B cell (primary cell): Measurements from ENCODE around the gene KRI1. TPM values are rescaled to one million over a fixed set of nuclear protein-coding genes. Genes with fewer than 3 reads are reported as not detected.

Experiments used
- ATAC-seq: fragments of 200-7000 bp; cut with Tn5 transposase; one replicate; pipeline ENCODE4 v1.10.0; 2021; ENCODE audit warnings: low read depth, mild to moderate bottlenecking, moderate number of reproducible peaks, moderate library complexity
- CTCF ChIA-PET: fragments of 350-600 bp; sonication (Branson Sonifier 250); formaldehyde crosslinking; loops from one replicate; lab custom pipeline; 2021; ENCODE audit warnings: antibody characterized with exemption, inconsistent platforms; lab: Charles Lee
- POLR2A ChIA-PET: fragments of 350-600 bp; sonication (Branson Sonifier 250); formaldehyde crosslinking; loops from one replicate; lab custom pipeline; 2021; ENCODE audit warnings: antibody characterized with exemption; lab: Charles Lee
- DNase-seq: peaks from one replicate; pipeline ENCODE4 v3.0.0; 2013
- H2AFZ ChIP-seq: 2 replicates; pipeline ENCODE4 v1.6.1; 2012; ENCODE audit warnings: mild to moderate bottlenecking, low read depth, low read length; ENCODE audit not compliant: insufficient read depth, poor library complexity, severe bottlenecking
- H3K27ac ChIP-seq, 2 donors: 1 replicate in 1 of 2; 2 replicates in 1 of 2; pipeline ENCODE4 v1.5.1; 2012 to 2013; ENCODE audit warnings: low read length in 2 of 2, mild to moderate bottlenecking in 2 of 2, moderate library complexity in 1 of 2
- H3K27me3 ChIP-seq, 4 experiments: fragments of 200-600 bp in 1 of 4; sonication (generic) in 1 of 4; replicated peaks in 1 of 4; 1 replicate in 2 of 4; 2 replicates in 2 of 4; pipeline versions ENCODE4 v1.6.1 to v1.7.0; 2013 to 2016; ENCODE audit warnings: low read length in 3 of 4, mild to moderate bottlenecking in 2 of 4, mixed read lengths in 1 of 4, moderate library complexity in 1 of 4; ENCODE audit not compliant: insufficient read depth in 4 of 4, control insufficient read depth in 3 of 4; ENCODE audit errors: control extremely low read depth in 1 of 4
- H3K36me3 ChIP-seq, 2 experiments: replicated peaks in 1 of 2; 1 replicate in 1 of 2; 2 replicates in 1 of 2; pipeline versions ENCODE4 v1.6.1 to v1.7.1; 2013; ENCODE audit warnings: low read length in 1 of 2; ENCODE audit not compliant: insufficient read depth in 2 of 2, control insufficient read depth in 1 of 2; ENCODE audit errors: control extremely low read depth in 1 of 2, extremely low read depth in 1 of 2
- H3K4me1 ChIP-seq, 2 donors: fragments of 200-600 bp in 1 of 2; sonication (generic) in 1 of 2; 1 replicate in 1 of 2; 2 replicates in 1 of 2; pipeline versions ENCODE4 v1.5.1 to v1.6.1; 2013 to 2017; ENCODE audit warnings: low read length in 2 of 2; ENCODE audit not compliant: control insufficient read depth in 2 of 2, insufficient read depth in 2 of 2
- H3K4me2 ChIP-seq: replicated peaks from 2 replicates; pipeline ENCODE3; 2012; ENCODE audit warnings: mild to moderate bottlenecking, low read depth, low read length; ENCODE audit not compliant: poor library complexity, severe bottlenecking
- H3K4me3 ChIP-seq, 5 experiments: fragments of 200-600 bp in 1 of 5; sonication (generic) in 1 of 5; 1 replicate in 3 of 5; 2 replicates in 2 of 5; pipeline versions ENCODE4 v1.5.1 to v1.7.0; 2011 to 2016; ENCODE audit warnings: low read length in 4 of 5, mild to moderate bottlenecking in 4 of 5, low read depth in 2 of 5, control low read depth in 1 of 5, moderate library complexity in 1 of 5; ENCODE audit not compliant: insufficient read depth in 1 of 5; ENCODE audit errors: control extremely low read depth in 1 of 5, extremely low read depth in 1 of 5
- H3K79me2 ChIP-seq: fragments of 200-600 bp; sonication (generic); one replicate; pipeline ENCODE4 v1.6.0; 2016; ENCODE audit warnings: low read length; ENCODE audit not compliant: control insufficient read depth, insufficient read depth
- H3K9ac ChIP-seq: fragments of 200-600 bp; sonication (generic); 2 replicates; pipeline ENCODE4 v1.6.1; 2017; ENCODE audit warnings: mild to moderate bottlenecking, low read length, moderate library complexity
- H3K9me3 ChIP-seq, 3 donors: one replicate each; pipeline versions ENCODE4 v1.6.1 to v1.7.1; 2013; ENCODE audit warnings: low read length in 2 of 3; ENCODE audit not compliant: control insufficient read depth in 2 of 3, insufficient read depth in 1 of 3; ENCODE audit errors: control extremely low read depth in 1 of 3
- H4K20me1 ChIP-seq: 2 replicates; pipeline ENCODE4 v1.6.0; 2012; ENCODE audit warnings: mild to moderate bottlenecking, low read length; ENCODE audit not compliant: insufficient read depth, control insufficient read depth, poor library complexity, severe bottlenecking
- H3K27ac Mint-ChIP-seq: one replicate; pipeline ENCODE4 v1.8.0; 2021; ENCODE audit warnings: mixed read lengths
- H3K27me3 Mint-ChIP-seq: one replicate; pipeline ENCODE4 v1.8.0; 2021; ENCODE audit warnings: mixed read lengths
- H3K4me1 Mint-ChIP-seq: one replicate; pipeline ENCODE4 v1.8.0; 2021; ENCODE audit warnings: mixed read lengths
- H3K4me3 Mint-ChIP-seq: one replicate; pipeline ENCODE4 v1.8.0; 2021; ENCODE audit warnings: mixed read lengths
- H3K9me3 Mint-ChIP-seq: one replicate; pipeline ENCODE4 v1.8.0; 2022; ENCODE audit warnings: mixed read lengths; ENCODE audit not compliant: insufficient read depth
- EZH2 ChIP-seq: IDR thresholded peaks from 2 replicates; pipeline ENCODE4 v1.6.1; 2012; ENCODE audit warnings: borderline replicate concordance, low read depth, mild to moderate bottlenecking, moderate library complexity, low read length; ENCODE audit not compliant: insufficient read depth, poor library complexity, severe bottlenecking
- WGBS: methylation state at CpG from one replicate; pipeline ENCODE4 v1.1.5; 2013; ENCODE audit warnings: missing lambda C conversion rate; ENCODE audit not compliant: insufficient coverage; 5-methylcytosine and 5-hydroxymethylcytosine counted together
- intact Hi-C: fragments of 100-400 bp; cut with micrococcal nuclease; formaldehyde crosslinking; loops from one replicate; pipeline ENCODE4 v1.10.0; 2022
- polyA plus RNA-seq: library from polyadenylated mRNA; depleted of rRNA; stranded (reverse); fragments of >200 nt; gene quantifications from 2 replicates; pipeline ENCODE4 v1.2.3, GENCODE V29; 2012
- total RNA-seq, 2 donors: library from RNA; stranded (reverse); fragments of 120-200 nt in 1 of 2; gene quantifications; 1 replicate in 1 of 2; 2 replicates in 1 of 2; pipeline versions ENCODE4 v1.2.3 to v1.2.4, GENCODE V29; 2013 to 2022
- TF ChIP-seq, protein P1 (sequence below): fragments of 200-600 bp; IDR thresholded peaks from one replicate; pipeline ENCODE4 v1.8.0; 2022; ENCODE audit warnings: antibody characterized with exemption, mild to moderate bottlenecking

The KRI1 gene
- total and polyA plus RNA-seq, 2 donors (not counting 1 experiment from before 2014, with no cell fraction given), result 46.7 to 62.8 TPM

DNA sequence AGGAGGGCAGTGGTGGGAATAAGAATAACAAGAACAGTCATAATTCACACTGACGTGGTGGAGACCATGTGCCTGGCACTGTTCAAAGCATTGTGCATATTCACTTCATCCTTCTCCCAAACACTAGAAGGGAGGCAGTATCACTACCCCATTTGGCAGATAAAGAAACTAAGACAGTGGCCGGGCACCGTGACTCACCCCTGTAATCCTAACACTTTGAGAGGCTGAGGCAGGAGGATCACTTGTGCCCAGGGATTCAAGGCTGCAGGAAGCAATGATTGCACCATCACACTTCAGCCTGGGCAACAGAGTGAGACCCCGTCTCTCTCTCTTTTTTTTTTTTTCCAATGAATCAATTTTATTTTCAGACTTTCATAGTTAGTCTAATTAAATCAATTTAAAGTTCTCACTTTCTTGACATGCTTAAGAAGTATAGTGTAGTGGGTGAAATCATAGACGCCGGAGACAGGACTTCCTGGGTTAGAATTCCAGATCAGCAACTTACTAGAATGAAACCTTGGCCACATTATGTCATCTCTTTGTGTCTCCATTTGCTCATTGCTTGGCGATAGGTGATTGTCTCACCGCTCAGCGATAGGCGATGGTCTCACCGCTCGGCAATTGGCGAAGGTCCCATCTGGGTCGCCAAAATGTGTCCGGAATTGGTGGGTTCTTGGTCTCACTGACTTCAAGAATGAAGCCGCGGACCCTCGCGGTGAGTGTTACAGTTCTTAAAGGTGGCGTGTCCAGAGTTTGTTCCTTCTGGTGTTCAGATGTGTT is 27.4 kb downstream of the KRI1 start:
- H3K4me1 ChIP-seq, result peaks cover 3 to 5% of the 10 kb centered on the region in 2 donors
- intact Hi-C loops, result no loop called here

DNA sequence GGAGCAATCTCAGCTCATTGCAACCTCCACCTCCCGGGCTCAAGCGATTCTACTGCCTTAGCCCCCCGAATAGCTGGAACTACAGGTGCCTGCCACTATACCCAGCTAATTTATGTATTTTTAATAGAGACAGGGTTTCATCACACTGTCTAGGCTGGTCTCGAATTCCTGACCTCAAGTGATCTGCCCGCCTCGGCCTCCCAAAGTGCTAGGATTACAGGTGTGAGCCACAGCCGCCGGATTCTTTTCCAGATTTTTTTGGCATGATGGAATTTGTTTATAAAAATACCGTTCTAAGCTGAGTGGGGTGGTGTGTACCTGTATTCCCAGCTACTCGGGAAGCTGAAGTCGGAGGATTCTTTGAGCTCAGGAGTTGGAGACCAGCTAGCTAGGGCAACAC is 28.1 kb downstream of the KRI1 start:
- Histone ChIP-seq H3K9me3 (no peaks in the 10 kb centered on the region), H3K27ac (no peak overlapping the region), H2AFZ (no peak overlapping the region), H3K4me1 (no peaks in the 10 kb centered on the region), H3K4me2 (no peak overlapping the region), H3K27me3 (peaks cover 0 to 16% (median 1%) of the 10 kb centered on the region in 4 experiments), H3K9ac (no peak overlapping the region), H4K20me1 (no peaks in the 10 kb centered on the region), H3K79me2 (no peaks in the 10 kb centered on the region), H3K4me3 (no peak overlapping the region), H3K36me3 (no peaks in the 10 kb centered on the region)
- Mint-ChIP-seq H3K27me3 (peaks cover 16% of the 10 kb centered on the region), H3K9me3 (no peaks in the 10 kb centered on the region), H3K4me1 (peaks cover 2% of the 10 kb centered on the region), H3K4me3 (no peak overlapping the region), H3K27ac (no peak overlapping the region)
- ChIA-PET CTCF (interaction anchor here (1.1 to 1.3 kb wide), 2 partner anchors 34 to 107 kb away, joined by 4 to 6 read pairs; no protein-coding TSS in a partner anchor), POLR2A (interaction anchor here (0.6 kb wide), 1 partner anchor 67 kb away, joined by 3 read pairs; no protein-coding TSS in a partner anchor)
- no peak for TF ChIP-seq EZH2
- TF ChIP-seq, protein P1, sequence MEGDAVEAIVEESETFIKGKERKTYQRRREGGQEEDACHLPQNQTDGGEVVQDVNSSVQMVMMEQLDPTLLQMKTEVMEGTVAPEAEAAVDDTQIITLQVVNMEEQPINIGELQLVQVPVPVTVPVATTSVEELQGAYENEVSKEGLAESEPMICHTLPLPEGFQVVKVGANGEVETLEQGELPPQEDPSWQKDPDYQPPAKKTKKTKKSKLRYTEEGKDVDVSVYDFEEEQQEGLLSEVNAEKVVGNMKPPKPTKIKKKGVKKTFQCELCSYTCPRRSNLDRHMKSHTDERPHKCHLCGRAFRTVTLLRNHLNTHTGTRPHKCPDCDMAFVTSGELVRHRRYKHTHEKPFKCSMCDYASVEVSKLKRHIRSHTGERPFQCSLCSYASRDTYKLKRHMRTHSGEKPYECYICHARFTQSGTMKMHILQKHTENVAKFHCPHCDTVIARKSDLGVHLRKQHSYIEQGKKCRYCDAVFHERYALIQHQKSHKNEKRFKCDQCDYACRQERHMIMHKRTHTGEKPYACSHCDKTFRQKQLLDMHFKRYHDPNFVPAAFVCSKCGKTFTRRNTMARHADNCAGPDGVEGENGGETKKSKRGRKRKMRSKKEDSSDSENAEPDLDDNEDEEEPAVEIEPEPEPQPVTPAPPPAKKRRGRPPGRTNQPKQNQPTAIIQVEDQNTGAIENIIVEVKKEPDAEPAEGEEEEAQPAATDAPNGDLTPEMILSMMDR, result no peak
- ATAC-seq, result no peak
- DNase-seq, result no peak
- intact Hi-C loops, result no loop called here
- 94% methylated on average over 6 of the region's 11 CpGs for WGBS

More for the DNA sequence above, 27.4 kb downstream of the KRI1 start:
- H3K9ac ChIP-seq, result no peak overlapping the region
- TF ChIP-seq, protein P1, result no peak
- TF ChIP-seq EZH2, result no peak
- no peaks in the 10 kb centered on the region for H3K9me3 ChIP-seq
- POLR2A ChIA-PET, result no interaction called here
- no peaks in the 10 kb centered on the region for H3K36me3 ChIP-seq
- ATAC-seq (no peak), DNase-seq (no peak)
- WGBS, result 44% methylated on average over 17 of the region's 20 CpGs
- peaks cover 16% of the 10 kb centered on the region for H3K27me3 Mint-ChIP-seq
- H2AFZ ChIP-seq, result no peak overlapping the region
- peaks cover 0 to 16% (median 1%) of the 10 kb centered on the region in 4 experiments for H3K27me3 ChIP-seq
- no peaks in the 10 kb centered on the region for H4K20me1 ChIP-seq
- H3K27ac ChIP-seq, result no peak overlapping the region
- no peak overlapping the region for H3K27ac Mint-ChIP-seq
- H3K4me3 Mint-ChIP-seq, result no peak overlapping the region
- H3K4me3 ChIP-seq, result no peak overlapping the region
- no peaks in the 10 kb centered on the region for H3K9me3 Mint-ChIP-seq
- CTCF ChIA-PET, result interaction anchor here (0.8 to 5.3 kb wide), 4 partner anchors 33 to 133 kb away, joined by 3 to 73 read pairs (median 5); no protein-coding TSS in a partner anchor
- H3K4me1 Mint-ChIP-seq, result peaks cover 5% of the 10 kb centered on the region
- H3K79me2 ChIP-seq, result no peaks in the 10 kb centered on the region
- H3K4me2 ChIP-seq, result no peak overlapping the region
